Central memory CD8-positive, alpha-beta T cell (primary cell): ENCODE results near the gene FBXL2.
A peak's percentile ranks its signal among the peaks of the same experiment; 100 is the strongest.
"Not testable (repeated sequence)": the region's sequence is repeated elsewhere in the genome, so short reads cannot be mapped to it uniquely, and the experiment has no call there.

ENCODE experiments used
- ATAC-seq: fragments of 150-1000 bp; cut with Tn5 transposase; replicated peaks from 2 replicates; pipeline ENCODE4 v1.10.0; 2022; ENCODE audit warnings: mild to moderate bottlenecking, moderate FRiP score, moderate number of reproducible peaks; ENCODE audit not compliant: poor library complexity, severe bottlenecking; ENCODE audit errors: extremely low read depth
- DNase-seq, 2 donors: peaks; one replicate each; pipeline ENCODE4 v3.0.0; 2021; ENCODE audit warnings: low spot score in 2 of 2
- H3K27ac Mint-ChIP-seq: one replicate; pipeline ENCODE4 v1.8.0; 2022; ENCODE audit warnings: low read depth, mild to moderate bottlenecking, moderate library complexity, mixed read lengths
- H3K27me3 Mint-ChIP-seq: one replicate; pipeline ENCODE4 v1.8.0; 2022; ENCODE audit warnings: mixed read lengths
- H3K36me3 Mint-ChIP-seq: one replicate; pipeline ENCODE4 v1.8.0; 2022; ENCODE audit warnings: mild to moderate bottlenecking, moderate library complexity, mixed read lengths; ENCODE audit not compliant: insufficient read depth
- H3K4me1 Mint-ChIP-seq: one replicate; pipeline ENCODE4 v1.8.0; 2022; ENCODE audit warnings: mixed read lengths
- H3K4me3 Mint-ChIP-seq: one replicate; pipeline ENCODE4 v1.8.0; 2022; ENCODE audit warnings: mild to moderate bottlenecking, moderate library complexity, mixed read lengths
- H3K9me3 Mint-ChIP-seq: one replicate; pipeline ENCODE4 v1.8.0; 2022; ENCODE audit warnings: mixed read lengths

The FBXL2 gene

DNA sequence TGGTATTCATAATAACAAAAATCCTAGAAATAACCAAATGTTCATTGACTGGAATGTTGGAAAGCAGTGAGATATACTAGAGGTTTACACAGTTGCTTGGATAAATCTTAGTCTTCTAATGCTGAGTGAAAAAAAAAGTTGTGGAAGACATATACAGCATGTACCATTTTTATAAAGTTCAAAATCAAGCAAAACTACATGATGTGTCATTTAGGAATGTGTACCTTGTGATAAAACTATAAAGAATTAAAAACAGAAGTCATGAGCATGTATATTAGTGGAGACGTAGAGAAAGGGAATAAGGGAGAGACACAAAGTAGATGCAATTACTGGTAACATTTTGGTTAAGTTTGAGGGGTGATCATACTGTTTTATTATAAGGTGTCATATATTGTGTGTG, 45.2 kb downstream of the FBXL2 start:
- Mint-ChIP-seq H3K4me3 (no peak overlapping the region), H3K27me3 (peaks cover 52% of the 10 kb centered on the region), H3K36me3 (no peaks in the 10 kb centered on the region), H3K9me3 (no peaks in the 10 kb centered on the region), H3K4me1 (no peaks in the 10 kb centered on the region), H3K27ac (no peak overlapping the region)
- DNase-seq, result no peak
- ATAC-seq, result no peak

GRCh38 chr3:33331414-33331813, 54.2 kb downstream of the FBXL2 start:
- H3K9me3 Mint-ChIP-seq, result no peaks in the 10 kb centered on the region
- no peaks in the 10 kb centered on the region for H3K4me1 Mint-ChIP-seq
- DNase-seq (no peak), ATAC-seq (no peak)
- H3K27ac Mint-ChIP-seq, result no peak overlapping the region
- peaks cover 61% of the 10 kb centered on the region for H3K27me3 Mint-ChIP-seq
- no peak overlapping the region for H3K4me3 Mint-ChIP-seq
- H3K36me3 Mint-ChIP-seq, result no peaks in the 10 kb centered on the region

DNA sequence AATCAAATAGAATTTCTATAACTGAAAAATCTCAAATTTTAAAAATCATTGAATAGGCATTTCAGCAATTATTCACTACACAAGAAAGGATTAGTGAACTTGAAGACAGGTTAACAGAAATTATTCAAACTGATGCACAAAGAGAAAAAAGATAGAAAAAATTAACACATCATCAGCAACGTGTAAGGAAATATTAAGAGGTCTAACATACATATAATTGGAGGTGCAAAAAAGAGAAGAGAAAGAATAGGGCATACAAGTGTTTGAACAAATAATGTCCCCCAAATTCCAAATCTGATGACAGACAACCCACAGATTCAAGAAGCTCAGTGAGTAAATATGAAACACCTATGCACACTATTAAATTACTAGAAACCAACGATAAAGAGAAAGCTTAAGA, 57.1 kb downstream of the FBXL2 start:
- Mint-ChIP-seq H3K36me3 (no peaks in the 10 kb centered on the region), H3K27me3 (peaks cover 38% of the 10 kb centered on the region), H3K27ac (no peak overlapping the region), H3K4me3 (no peak overlapping the region), H3K9me3 (no peaks in the 10 kb centered on the region), H3K4me1 (no peaks in the 10 kb centered on the region)
- ATAC-seq, result no peak
- DNase-seq, result no peak

DNA sequence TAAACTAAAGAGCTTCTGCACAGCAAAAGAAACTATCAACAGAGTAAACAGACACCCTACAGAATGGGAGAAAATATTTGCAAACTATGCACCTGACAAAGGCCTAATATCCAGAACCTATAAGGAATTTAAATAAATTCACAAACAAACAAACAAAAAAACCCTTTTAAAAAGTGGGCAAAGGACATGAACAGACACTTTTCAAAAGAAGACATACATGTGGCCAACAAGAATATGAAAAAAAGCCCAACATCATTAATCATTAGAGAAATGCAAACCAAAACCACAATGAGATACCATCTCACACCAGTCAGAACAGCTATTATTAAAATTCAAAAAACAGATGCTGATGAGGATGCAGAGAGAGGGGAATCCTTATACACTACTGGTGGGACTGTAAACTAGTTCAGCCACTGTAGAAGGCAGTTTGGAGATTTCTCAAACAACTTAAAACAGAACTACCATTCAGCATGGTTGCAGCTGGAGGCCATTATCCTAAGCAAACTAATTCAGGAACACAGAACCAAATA, 61.8 kb downstream of the FBXL2 start:
- not testable (repeated sequence) for H3K4me3 Mint-ChIP-seq, H3K4me1 Mint-ChIP-seq, ATAC-seq, H3K9me3 Mint-ChIP-seq, H3K36me3 Mint-ChIP-seq, H3K27ac Mint-ChIP-seq, DNase-seq
- peaks cover 20% of the 10 kb centered on the region for H3K27me3 Mint-ChIP-seq

- H3K4me3 Mint-ChIP-seq, result no peak overlapping the region
- H3K4me1 Mint-ChIP-seq, result no peaks in the 10 kb centered on the region
- H3K36me3 Mint-ChIP-seq, result no peaks in the 10 kb centered on the region
- no peaks in the 10 kb centered on the region for H3K9me3 Mint-ChIP-seq
- peaks cover 13% of the 10 kb centered on the region for H3K27me3 Mint-ChIP-seq
- no peak overlapping the region for H3K27ac Mint-ChIP-seq
- ATAC-seq, result no peak
- no peak for DNase-seq
These were observed 62.5 kb downstream of the FBXL2 start for GRCh38 chr3:33339758-33340157.

DNA sequence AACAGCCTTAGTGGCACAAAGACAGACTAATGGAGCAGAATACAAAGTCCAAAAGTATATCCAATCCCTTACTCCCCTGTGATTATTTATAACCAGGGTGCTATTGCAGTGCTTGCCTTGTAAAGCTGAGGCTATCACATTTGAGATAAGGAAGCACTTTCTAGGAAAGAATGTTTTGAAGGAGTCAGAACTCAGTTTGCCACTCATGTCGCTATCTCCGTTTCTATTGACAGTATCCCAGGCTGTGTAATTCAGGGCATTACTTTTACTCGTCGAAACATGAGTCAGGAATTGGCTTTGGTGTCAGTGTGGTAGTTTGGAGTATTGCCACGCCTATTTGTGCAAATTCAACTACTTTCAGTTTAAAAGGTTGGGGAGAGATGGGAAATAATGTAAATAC, 78.4 kb downstream of the FBXL2 start:
- H3K4me1 Mint-ChIP-seq, result peaks cover 4% of the 10 kb centered on the region
- H3K27ac Mint-ChIP-seq, result no peak overlapping the region
- H3K4me3 Mint-ChIP-seq, result no peak overlapping the region
- H3K36me3 Mint-ChIP-seq, result no peaks in the 10 kb centered on the region
- peaks cover 17% of the 10 kb centered on the region for H3K27me3 Mint-ChIP-seq
- H3K9me3 Mint-ChIP-seq, result no peaks in the 10 kb centered on the region
- ATAC-seq (no peak), DNase-seq (no peak)

DNA sequence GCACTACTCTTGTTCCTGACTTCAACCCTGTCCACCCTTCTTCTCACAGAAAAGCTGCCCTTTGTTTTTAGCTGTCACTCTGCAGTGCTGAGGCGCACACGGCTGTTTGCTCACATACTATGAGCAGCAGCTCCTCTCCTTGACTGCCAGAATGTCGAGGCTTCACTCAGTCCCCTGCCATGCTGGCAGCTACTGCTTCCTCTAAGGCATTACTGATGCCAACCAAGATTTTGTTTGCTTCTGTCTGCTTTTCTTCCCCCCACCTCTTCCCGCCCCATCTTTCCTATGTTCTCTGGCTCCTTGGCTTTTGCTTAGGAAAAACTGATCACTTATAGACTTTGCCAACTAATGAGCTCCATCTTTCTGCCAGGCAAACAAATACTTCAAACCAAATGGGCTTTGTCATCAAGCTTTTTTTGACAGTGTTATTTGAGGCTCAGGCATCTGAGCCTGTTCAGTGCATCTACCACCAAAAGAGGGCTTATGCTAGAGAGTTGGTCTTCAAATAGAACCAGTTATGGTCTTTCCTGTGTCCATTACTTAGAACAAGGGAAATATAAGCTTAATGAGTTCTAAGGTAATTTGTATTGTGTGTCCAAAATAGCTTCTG, 81.0 kb downstream of the FBXL2 start:
- H3K4me3 Mint-ChIP-seq, result no peak overlapping the region
- H3K4me1 Mint-ChIP-seq, result peaks cover 4% of the 10 kb centered on the region
- DNase-seq (no peak), ATAC-seq (no peak)
- no peaks in the 10 kb centered on the region for H3K9me3 Mint-ChIP-seq
- no peak overlapping the region for H3K27ac Mint-ChIP-seq
- H3K27me3 Mint-ChIP-seq, result peaks cover 26% of the 10 kb centered on the region
- H3K36me3 Mint-ChIP-seq, result no peaks in the 10 kb centered on the region

GRCh38 chr3:33360136-33360825, 83.0 kb downstream of the FBXL2 start:
- no peak for DNase-seq
- H3K27me3 Mint-ChIP-seq, result peaks cover 26% of the 10 kb centered on the region
- ATAC-seq, result no peak
- H3K9me3 Mint-ChIP-seq, result no peaks in the 10 kb centered on the region
- H3K4me1 Mint-ChIP-seq, result peaks cover 4% of the 10 kb centered on the region
- H3K4me3 Mint-ChIP-seq, result no peak overlapping the region
- H3K36me3 Mint-ChIP-seq, result no peaks in the 10 kb centered on the region
- no peak overlapping the region for H3K27ac Mint-ChIP-seq

GRCh38 chr3:33363113-33363800, 86.0 kb downstream of the FBXL2 start:
- no peak for ATAC-seq
- no peak overlapping the region for H3K27ac Mint-ChIP-seq
- no peaks in the 10 kb centered on the region for H3K4me1 Mint-ChIP-seq
- DNase-seq, result no peak
- peaks cover 24% of the 10 kb centered on the region for H3K27me3 Mint-ChIP-seq
- no peak overlapping the region for H3K4me3 Mint-ChIP-seq
- no peaks in the 10 kb centered on the region for H3K9me3 Mint-ChIP-seq
- H3K36me3 Mint-ChIP-seq, result no peaks in the 10 kb centered on the region

DNA sequence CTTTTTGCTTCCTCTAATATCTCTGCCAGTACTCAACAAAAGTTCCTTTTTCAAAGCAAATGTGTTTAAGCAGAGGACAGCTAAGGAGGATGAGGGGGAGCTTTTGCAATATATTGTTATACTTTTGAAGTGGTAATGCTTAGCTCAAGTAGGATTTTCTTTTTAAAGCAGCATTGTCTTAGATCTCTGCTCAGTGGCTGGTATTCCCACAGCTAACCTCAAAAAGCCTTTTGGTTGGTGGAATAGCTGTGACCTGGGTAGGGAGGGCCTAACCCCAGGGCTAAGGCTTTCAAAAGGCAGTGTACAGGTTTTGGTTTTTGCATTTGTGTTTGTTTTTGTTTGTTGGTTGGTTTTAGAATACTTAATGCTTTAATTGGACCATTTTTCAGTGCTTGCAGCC, 86.8 kb downstream of the FBXL2 start:
- no peak overlapping the region for H3K4me3 Mint-ChIP-seq
- H3K27me3 Mint-ChIP-seq, result peaks cover 29% of the 10 kb centered on the region
- H3K27ac Mint-ChIP-seq, result no peak overlapping the region
- no peaks in the 10 kb centered on the region for H3K4me1 Mint-ChIP-seq
- ATAC-seq, result no peak
- H3K9me3 Mint-ChIP-seq, result no peaks in the 10 kb centered on the region
- H3K36me3 Mint-ChIP-seq, result no peaks in the 10 kb centered on the region
- DNase-seq, result no peak

- no peaks in the 10 kb centered on the region for H3K36me3 Mint-ChIP-seq
- H3K4me3 Mint-ChIP-seq, result no peak overlapping the region
- ATAC-seq (no peak), DNase-seq (no peak)
- H3K27me3 Mint-ChIP-seq, result peaks cover 35% of the 10 kb centered on the region
- H3K27ac Mint-ChIP-seq, result no peak overlapping the region
- no peaks in the 10 kb centered on the region for H3K4me1 Mint-ChIP-seq
- no peaks in the 10 kb centered on the region for H3K9me3 Mint-ChIP-seq
These were observed 87.4 kb downstream of the FBXL2 start for GRCh38 chr3:33364531-33365128.

GRCh38 chr3:33372218-33373081, 95.2 kb downstream of the FBXL2 start:
- H3K4me1 Mint-ChIP-seq, result peaks cover 9% of the 10 kb centered on the region
- no peak overlapping the region for H3K4me3 Mint-ChIP-seq
- DNase-seq (peak in 1 of 2 donors; percentile 18), ATAC-seq (no peak)
- peaks cover 58% of the 10 kb centered on the region for H3K27me3 Mint-ChIP-seq
- no peak overlapping the region for H3K27ac Mint-ChIP-seq
- H3K36me3 Mint-ChIP-seq, result no peaks in the 10 kb centered on the region
- peaks cover 5% of the 10 kb centered on the region for H3K9me3 Mint-ChIP-seq
